Measurements from ENCODE around the gene TRIM29. TPM values are rescaled to one million over a fixed set of nuclear protein-coding genes. Genes with fewer than 3 reads are reported as not detected.

The TRIM29 gene
- total RNA-seq, 1 experiment from 2014 or later, result not detected

GRCh38 chr11:120062561-120062930 lies 75.4 kb downstream of the TRIM29 start:
- Histone ChIP-seq H3K27ac (ENCODE audit: low read length) (no peak overlapping the region), H3K9me3 (ENCODE audit: low read length) (no peaks in the 10 kb centered on the region), H3K9me2 (replicated peaks; ENCODE audit: insufficient read depth, low read length) (no peaks in the 10 kb centered on the region), H4K20me1 (ENCODE audit: insufficient read depth, low read depth, low read length) (no peaks in the 10 kb centered on the region), H3K27me3 (ENCODE audit: low read length) (no peaks in the 10 kb centered on the region), H3K79me2 (ENCODE audit: low read length) (no peaks in the 10 kb centered on the region), H3K9ac (ENCODE audit: low read length) (no peak overlapping the region), H3K36me3 (ENCODE audit: insufficient read depth, low read length) (no peaks in the 10 kb centered on the region), H3K4me2 (ENCODE audit: low read depth, low read length, poor library complexity, severe bottlenecking) (no peak overlapping the region), H2AFZ (ENCODE audit: low read length) (no peak overlapping the region), H3K4me3 (ENCODE audit: low read length) (no peak overlapping the region), H3K4me1 (ENCODE audit: low read length) (no peaks in the 10 kb centered on the region)
- no peak for DNase-seq

GRCh38 chr11:120061761-120062560 lies 76.0 kb downstream of the TRIM29 start:
- Histone ChIP-seq H3K36me3 (ENCODE audit: insufficient read depth, low read length) (no peaks in the 10 kb centered on the region), H2AFZ (ENCODE audit: low read length) (no peak overlapping the region), H3K9me3 (ENCODE audit: low read length) (no peaks in the 10 kb centered on the region), H4K20me1 (ENCODE audit: insufficient read depth, low read depth, low read length) (no peaks in the 10 kb centered on the region), H3K9me2 (replicated peaks; ENCODE audit: insufficient read depth, low read length) (no peaks in the 10 kb centered on the region), H3K9ac (ENCODE audit: low read length) (no peak overlapping the region), H3K4me2 (ENCODE audit: low read depth, low read length, poor library complexity, severe bottlenecking) (no peak overlapping the region), H3K79me2 (ENCODE audit: low read length) (no peaks in the 10 kb centered on the region), H3K4me1 (ENCODE audit: low read length) (no peaks in the 10 kb centered on the region), H3K27me3 (ENCODE audit: low read length) (no peaks in the 10 kb centered on the region), H3K27ac (ENCODE audit: low read length) (no peak overlapping the region), H3K4me3 (ENCODE audit: low read length) (no peak overlapping the region)
- no peak for DNase-seq

Other genes starting within 250 kb of the TRIM29 start
- gene OAF, start 72.9 kb upstream of the TRIM29 start, total RNA-seq (2014; rRNA removed; shearing (Covaris generic); ENCODE audit: low replicate concordance), result 0.30 and 1.4 TPM in 2 replicates
- gene POU2F3, start 102.0 kb upstream of the TRIM29 start, total RNA-seq (2014; rRNA removed; shearing (Covaris generic); ENCODE audit: low replicate concordance), result 0.11 TPM in 1 of 2 replicates, not detected in the other
- 4.3 and 4.5 TPM in 2 replicates for gene TLCD5, start 187.2 kb upstream of the TRIM29 start, total RNA-seq (2014; rRNA removed; shearing (Covaris generic); ENCODE audit: low replicate concordance)
- 14.0 and 15.4 TPM in 2 replicates for gene ARHGEF12, start 198.3 kb upstream of the TRIM29 start, total RNA-seq (2014; rRNA removed; shearing (Covaris generic); ENCODE audit: low replicate concordance)

All from Karpas-422 (cell line).